HepG2 (cell line): ENCODE data around the gene LMTK2. TPM values are rescaled to one million over a fixed set of nuclear protein-coding genes. Genes with fewer than 3 reads are reported as not detected.

ENCODE experiments used
- ATAC-seq: fragments of 200-7000 bp; cut with Tn5 transposase; 3 replicates; pipeline ENCODE4 v1.9.1; 2020; ENCODE audit warnings: mild to moderate bottlenecking, moderate library complexity
- BruUV-seq: library from RNA; stranded (reverse); fragments of 400-500 nt; replicated peaks from 2 replicates; lab custom pipeline; 2021; lab: Mats Ljungman, UMichigan
- CTCF ChIA-PET: fragments of 300-600 bp; formaldehyde crosslinking; extraction: SDS; loops from one replicate; lab custom pipeline; 2021; ENCODE audit warnings: low total read pairs, inconsistent platforms, low intra/inter-chr PET ratio; lab: Yijun Ruan, JAX
- POLR2A ChIA-PET: fragments of 350-600 bp; sonication (Branson Sonifier 250); formaldehyde crosslinking; loops from one replicate; lab custom pipeline; 2020; ENCODE audit warnings: antibody characterized with exemption, inconsistent platforms; lab: Yijun Ruan, JAX
- DNase-seq: peaks from one replicate; pipeline ENCODE4 v3.0.0-alpha.2; 2015; ENCODE audit warnings: low spot score
- FAIRE-seq: peaks from 3 replicates; lab custom pipeline; 2011; peaks lifted over from hg19 to GRCh38; lab: Jason Lieb, UNC
- H2AFZ ChIP-seq: one replicate; pipeline ENCODE4 v1.6.1; 2011; ENCODE audit warnings: low read length, inconsistent platforms
- H3K27ac ChIP-seq: fragments of 300-600 bp; 3 replicates; pipeline ENCODE4 v1.8.0; 2011; ENCODE audit warnings: mixed run types, mild to moderate bottlenecking, mixed read lengths, low read length, inconsistent platforms; ENCODE audit not compliant: insufficient read depth; ENCODE audit errors: extremely low read length
- H3K27me3 ChIP-seq, 2 experiments: fragments of 200-600 bp in 1 of 2; 2 replicates in 1 of 2; 3 replicates in 1 of 2; pipeline versions ENCODE4 v1.6.0 to v1.8.0; 2011; ENCODE audit warnings: low read length in 2 of 2, mild to moderate bottlenecking in 2 of 2, moderate library complexity in 2 of 2, inconsistent platforms in 1 of 2; ENCODE audit not compliant: insufficient read depth in 2 of 2, control insufficient read depth in 1 of 2
- H3K36me3 ChIP-seq, 2 experiments: fragments of 200-600 bp in 1 of 2; replicated peaks in 1 of 2; 2 replicates in 1 of 2; 3 replicates in 1 of 2; pipeline versions ENCODE4 v1.5.1 to v1.8.0; 2011; ENCODE audit warnings: low read length in 2 of 2, inconsistent platforms in 1 of 2; ENCODE audit not compliant: insufficient read depth in 2 of 2, control insufficient read depth in 1 of 2
- H3K4me1 ChIP-seq: 2 replicates; pipeline ENCODE4 v1.5.1; 2012; ENCODE audit warnings: low read length, inconsistent platforms; ENCODE audit not compliant: insufficient read depth
- H3K4me2 ChIP-seq: 2 replicates; pipeline ENCODE4 v1.6.0; 2011; ENCODE audit warnings: low read depth, low read length, inconsistent platforms
- H3K4me3 ChIP-seq, 3 experiments: fragments of 200-600 bp in 1 of 3; sonication (generic), shearing (Covaris generic) in 1 of 3; replicated peaks in 1 of 3; 2 replicates each; pipeline ENCODE4 v1.5.1; 2011 to 2016; ENCODE audit warnings: low read length in 3 of 3, inconsistent platforms in 2 of 3, low read depth in 2 of 3, mild to moderate bottlenecking in 2 of 3, control low read depth in 1 of 3, mixed read lengths in 1 of 3; ENCODE audit not compliant: insufficient read depth in 1 of 3
- H3K79me2 ChIP-seq: one replicate; pipeline ENCODE4 v1.6.1; 2011; ENCODE audit warnings: low read length, inconsistent platforms; ENCODE audit not compliant: insufficient read depth
- H3K9ac ChIP-seq: 2 replicates; pipeline ENCODE4 v1.6.0; 2011; ENCODE audit warnings: mild to moderate bottlenecking, low read depth, low read length, inconsistent platforms; ENCODE audit not compliant: insufficient read depth
- H3K9me3 ChIP-seq: 2 replicates; pipeline ENCODE4 v1.5.1; 2012; ENCODE audit warnings: mild to moderate bottlenecking, low read length
- H4K20me1 ChIP-seq: 2 replicates; pipeline ENCODE4 v1.6.0; 2011; ENCODE audit warnings: inconsistent platforms, mild to moderate bottlenecking, low read length, moderate library complexity; ENCODE audit not compliant: insufficient read depth
- ARHGAP35 ChIP-seq: sonication (generic); formaldehyde crosslinking; IDR thresholded peaks from 2 replicates; pipeline ENCODE4 v1.9.0; 2022; ENCODE audit warnings: mild to moderate bottlenecking, inconsistent platforms, moderate library complexity, missing genetic modification reagents, borderline replicate concordance
- CBX2 ChIP-seq, 2 experiments: fragments of 200-600 bp in 1 of 2; sonication (generic); formaldehyde crosslinking in 1 of 2; IDR thresholded peaks; 2 replicates each; pipeline versions ENCODE4 v1.7.0 to v1.8.1; 2018 to 2022; ENCODE audit warnings: low read depth in 2 of 2, low read length in 1 of 2, mild to moderate bottlenecking in 1 of 2, missing genetic modification reagents in 1 of 2
- FOXA1 ChIP-seq, 2 experiments: fragments of 450-650 bp in 1 of 2; sonication (generic) in 1 of 2; formaldehyde crosslinking in 1 of 2; IDR thresholded peaks; 2 replicates each; pipeline versions ENCODE4 v1.4.0 to v1.6.1; 2016 to 2020; ENCODE audit warnings: missing genetic modification reagents in 1 of 2
- MAZ ChIP-seq, 2 experiments: sonication (generic) in 1 of 2; formaldehyde crosslinking in 1 of 2; IDR thresholded peaks; 2 replicates each; pipeline versions ENCODE4 v1.5.0 to v1.6.1; 2012 to 2020; ENCODE audit warnings: low read depth in 2 of 2, mild to moderate bottlenecking in 2 of 2, borderline replicate concordance in 1 of 2, improper control_type of control experiment in 1 of 2, low read length in 1 of 2, missing genetic modification reagents in 1 of 2, moderate library complexity in 1 of 2
- ZNF550 ChIP-seq: sonication (generic); formaldehyde crosslinking; IDR thresholded peaks from 2 replicates; pipeline ENCODE4 v1.4.0; 2020; ENCODE audit warnings: mild to moderate bottlenecking, missing genetic modification reagents, borderline replicate concordance
- WGBS: methylation state at CpG from one replicate; pipeline ENCODE4 v1.1.6; 2017; ENCODE audit warnings: low lambda C conversion rate; 5-methylcytosine and 5-hydroxymethylcytosine counted together
- in situ Hi-C: cut with HindIII; loops from 2 replicates; pipeline ENCODE4 v1.10.0; 2017; ENCODE audit warnings: low pct_unique_long_range_greater_than_20kb; ENCODE audit not compliant: extremely low pct_ligation_motif_present
- intact Hi-C: fragments of 100-400 bp; cut with micrococcal nuclease; formaldehyde crosslinking; loops from one replicate; pipeline ENCODE4 v1.10.0; 2022; ENCODE audit not compliant: unreplicated experiment
- polyA plus RNA-seq, 8 experiments: library from polyadenylated mRNA; depleted of rRNA in 3 of 8; stranded (reverse) in 7 of 8; unstranded in 1 of 8; fragments of >200 nt; fragmentation: Illumina TruSeq in 4 of 8; extraction: Trizol in 4 of 8; gene quantifications; 2 replicates each; pipeline versions ENCODE4 v1.2.1 to v1.2.3, GENCODE V29; 2011 to 2016; ENCODE audit warnings: low read depth in 4 of 8, missing spikeins in 1 of 8, mixed read lengths in 1 of 8; ENCODE audit not compliant: insufficient read depth in 1 of 8
- total RNA-seq, 5 experiments: library from RNA; depleted of rRNA; stranded (reverse); fragments of >200 nt; fragmentation: Illumina TruSeq; extraction: Trizol; gene quantifications; 2 replicates each; pipeline ENCODE4 v1.2.3, GENCODE V29; 2016; ENCODE audit warnings: low read depth in 1 of 5
- TF ChIP-seq, protein P1 (sequence below): sonication (generic); formaldehyde crosslinking; IDR thresholded peaks from 2 replicates; pipeline ENCODE4 v1.8.1; 2023; ENCODE audit warnings: missing genetic modification reagents, inconsistent platforms, borderline replicate concordance
- TF ChIP-seq, protein P2 (sequence below): sonication (generic); formaldehyde crosslinking; IDR thresholded peaks from 2 replicates; pipeline ENCODE4 v1.4.0; 2020; ENCODE audit warnings: low read depth, missing genetic modification reagents

LMTK2 gene
- total and polyA plus RNA-seq, 2 of the 13 experiments (the other 11 are each of a cell fraction or from before 2014, with no cell fraction given): 9.5 to 11.7 TPM

- TF ChIP-seq MAZ (IDR thresholded peaks at IDR 0.05; ENCODE audit: borderline replicate concordance, low read depth, low read length): no peak
- TF ChIP-seq MAZ (CRISPR knock-in tag; IDR thresholded peaks at IDR 0.05; ENCODE audit: low read depth): no peak
- no peak for TF ChIP-seq CBX2 (IDR thresholded peaks at IDR 0.05; ENCODE audit: low read depth, low read length)
- TF ChIP-seq CBX2 (CRISPR knock-in tag; IDR thresholded peaks at IDR 0.05; ENCODE audit: low read depth): no peak
- TF ChIP-seq ARHGAP35 (CRISPR knock-in tag): no peak
Observed at GRCh38 chr7:98157761-98158160, 51.1 kb downstream of the LMTK2 start (continued).

- TF ChIP-seq ZNF550 (CRISPR knock-in tag) (no peak), FOXA1 (IDR thresholded peaks at IDR 0.05) (no peak), FOXA1 (CRISPR knock-in tag; IDR thresholded peaks at IDR 0.05) (no peak)
- TF ChIP-seq, protein P1, sequence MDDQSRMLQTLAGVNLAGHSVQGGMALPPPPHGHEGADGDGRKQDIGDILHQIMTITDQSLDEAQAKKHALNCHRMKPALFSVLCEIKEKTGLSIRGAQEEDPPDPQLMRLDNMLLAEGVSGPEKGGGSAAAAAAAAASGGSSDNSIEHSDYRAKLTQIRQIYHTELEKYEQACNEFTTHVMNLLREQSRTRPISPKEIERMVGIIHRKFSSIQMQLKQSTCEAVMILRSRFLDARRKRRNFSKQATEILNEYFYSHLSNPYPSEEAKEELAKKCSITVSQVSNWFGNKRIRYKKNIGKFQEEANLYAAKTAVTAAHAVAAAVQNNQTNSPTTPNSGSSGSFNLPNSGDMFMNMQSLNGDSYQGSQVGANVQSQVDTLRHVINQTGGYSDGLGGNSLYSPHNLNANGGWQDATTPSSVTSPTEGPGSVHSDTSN: no peak
- TF ChIP-seq, protein P2, sequence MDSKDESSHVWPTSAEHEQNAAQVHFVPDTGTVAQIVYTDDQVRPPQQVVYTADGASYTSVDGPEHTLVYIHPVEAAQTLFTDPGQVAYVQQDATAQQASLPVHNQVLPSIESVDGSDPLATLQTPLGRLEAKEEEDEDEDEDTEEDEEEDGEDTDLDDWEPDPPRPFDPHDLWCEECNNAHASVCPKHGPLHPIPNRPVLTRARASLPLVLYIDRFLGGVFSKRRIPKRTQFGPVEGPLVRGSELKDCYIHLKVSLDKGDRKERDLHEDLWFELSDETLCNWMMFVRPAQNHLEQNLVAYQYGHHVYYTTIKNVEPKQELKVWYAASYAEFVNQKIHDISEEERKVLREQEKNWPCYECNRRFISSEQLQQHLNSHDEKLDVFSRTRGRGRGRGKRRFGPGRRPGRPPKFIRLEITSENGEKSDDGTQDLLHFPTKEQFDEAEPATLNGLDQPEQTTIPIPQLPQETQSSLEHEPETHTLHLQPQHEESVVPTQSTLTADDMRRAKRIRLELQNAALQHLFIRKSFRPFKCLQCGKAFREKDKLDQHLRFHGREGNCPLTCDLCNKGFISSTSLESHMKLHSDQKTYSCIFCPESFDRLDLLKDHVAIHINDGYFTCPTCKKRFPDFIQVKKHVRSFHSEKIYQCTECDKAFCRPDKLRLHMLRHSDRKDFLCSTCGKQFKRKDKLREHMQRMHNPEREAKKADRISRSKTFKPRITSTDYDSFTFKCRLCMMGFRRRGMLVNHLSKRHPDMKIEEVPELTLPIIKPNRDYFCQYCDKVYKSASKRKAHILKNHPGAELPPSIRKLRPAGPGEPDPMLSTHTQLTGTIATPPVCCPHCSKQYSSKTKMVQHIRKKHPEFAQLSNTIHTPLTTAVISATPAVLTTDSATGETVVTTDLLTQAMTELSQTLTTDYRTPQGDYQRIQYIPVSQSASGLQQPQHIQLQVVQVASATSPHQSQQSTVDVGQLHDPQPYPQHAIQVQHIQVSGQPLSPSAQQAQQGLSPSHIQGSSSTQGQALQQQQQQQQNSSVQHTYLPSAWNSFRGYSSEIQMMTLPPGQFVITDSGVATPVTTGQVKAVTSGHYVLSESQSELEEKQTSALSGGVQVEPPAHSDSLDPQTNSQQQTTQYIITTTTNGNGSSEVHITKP (CRISPR knock-in tag): no peak
- Histone ChIP-seq H3K4me2 (no peak overlapping the region), H3K27ac (no peak overlapping the region), H3K9me3 (no peaks in the 10 kb centered on the region), H4K20me1 (peaks cover 15% of the 10 kb centered on the region), H3K36me3 (peaks cover 7 to 21% of the 10 kb centered on the region in 2 experiments; a peak in 4 of 5 replicates), H3K4me3 (no peak overlapping the region), H3K4me1 (no peaks in the 10 kb centered on the region), H2AFZ (no peak overlapping the region), H3K27me3 (no peaks in the 10 kb centered on the region), H3K9ac (no peak overlapping the region), H3K79me2 (no peaks in the 10 kb centered on the region)
- ATAC-seq (no peak), DNase-seq (no peak), FAIRE-seq (no peak)
- ChIA-PET POLR2A (no interaction called here), CTCF (no interaction called here)
- in situ Hi-C loops (loop anchor here (5.0 to 10.0 kb wide), 2 partner anchors 58 to 140 kb away; partner anchors contain the start of gene LMTK2), intact Hi-C loops (no loop called here)
- no TSS peak for BruUV-seq
- 97% methylated on average over 3 of the region's 3 CpGs for WGBS
Observed at GRCh38 chr7:98162758-98163157, 56.1 kb downstream of the LMTK2 start.
